RWPE2 (cell line): ENCODE measurements around the gene ADRB2.

Experiments used
- ATAC-seq: fragments of 200-7000 bp; cut with Tn5 transposase; 3 replicates; pipeline ENCODE4 v1.9.1; 2021; ENCODE audit warnings: low read depth
- DNase-seq: peaks from one replicate; pipeline ENCODE4 v3.0.0-alpha.2; 2020; ENCODE audit warnings: low spot score
- H3K27ac ChIP-seq: fragments of 450-650 bp; 2 replicates; pipeline ENCODE4 v1.5.1; 2017; ENCODE audit warnings: mild to moderate bottlenecking; ENCODE audit not compliant: poor library complexity, severe bottlenecking
- H3K27me3 ChIP-seq: fragments of 250-450 bp; sonication (Bioruptor Pico); 2 replicates; pipeline ENCODE4 v1.5.1; 2021; ENCODE audit warnings: mild to moderate bottlenecking, moderate library complexity; ENCODE audit not compliant: insufficient read depth, poor library complexity, severe bottlenecking
- H3K36me3 ChIP-seq: fragments of 250-450 bp; sonication (Bioruptor Pico); 2 replicates; pipeline ENCODE4 v1.5.1; 2020; ENCODE audit warnings: low read depth, mild to moderate bottlenecking, moderate library complexity
- H3K4me1 ChIP-seq: fragments of 250-450 bp; sonication (Bioruptor Pico); 2 replicates; pipeline ENCODE4 v1.5.1; 2021; ENCODE audit warnings: mild to moderate bottlenecking, moderate library complexity; ENCODE audit not compliant: insufficient read depth, poor library complexity, severe bottlenecking
- H3K4me3 ChIP-seq: fragments of 250-450 bp; sonication (Bioruptor Pico); 2 replicates; pipeline ENCODE4 v1.5.1; 2021; ENCODE audit warnings: mild to moderate bottlenecking, moderate library complexity; ENCODE audit not compliant: severe bottlenecking
- H3K9me3 ChIP-seq: fragments of 250-450 bp; sonication (Bioruptor Pico); 2 replicates; pipeline ENCODE4 v1.5.1; 2021; ENCODE audit warnings: mild to moderate bottlenecking, moderate library complexity; ENCODE audit not compliant: severe bottlenecking
- CTCF ChIP-seq: fragments of 450-650 bp; IDR thresholded peaks from one replicate; pipeline ENCODE4 v1.5.1; 2017; ENCODE audit warnings: mild to moderate bottlenecking, moderate library complexity; ENCODE audit not compliant: poor library complexity, severe bottlenecking

The ADRB2 gene

GRCh38 chr5:148815578-148815977 lies 10.8 kb upstream of the ADRB2 start:
- no peak for ATAC-seq
- Histone ChIP-seq H3K36me3 (no peaks in the 10 kb centered on the region), H3K4me1 (no peaks in the 10 kb centered on the region), H3K4me3 (no peak overlapping the region), H3K27me3 (no peaks in the 10 kb centered on the region), H3K27ac (no peak overlapping the region), H3K9me3 (no peaks in the 10 kb centered on the region)
- no peak for DNase-seq
- TF ChIP-seq CTCF, result no peak

GRCh38 chr5:148816357-148816756 lies 10.1 kb upstream of the ADRB2 start:
- Histone ChIP-seq H3K36me3 (no peaks in the 10 kb centered on the region), H3K4me1 (no peaks in the 10 kb centered on the region), H3K4me3 (no peak overlapping the region), H3K27me3 (no peaks in the 10 kb centered on the region), H3K27ac (no peak overlapping the region), H3K9me3 (no peaks in the 10 kb centered on the region)
- no peak for TF ChIP-seq CTCF
- DNase-seq (no peak), ATAC-seq (no peak)

- DNase-seq (no peak), ATAC-seq (no peak)
- H3K27ac ChIP-seq, result no peak overlapping the region
These were observed 9.6 kb upstream of the ADRB2 start for GRCh38 chr5:148816782-148817181.

GRCh38 chr5:148817606-148818005 lies 8.8 kb upstream of the ADRB2 start:
- DNase-seq (no peak), ATAC-seq (no peak)
- Histone ChIP-seq H3K27ac (no peak overlapping the region), H3K36me3 (no peaks in the 10 kb centered on the region), H3K27me3 (no peaks in the 10 kb centered on the region), H3K9me3 (no peaks in the 10 kb centered on the region), H3K4me1 (no peaks in the 10 kb centered on the region), H3K4me3 (no peak overlapping the region)
- TF ChIP-seq CTCF, result no peak

More at GRCh38 chr5:148816782-148817181, 9.6 kb upstream of the ADRB2 start:
- Histone ChIP-seq H3K4me1 (no peaks in the 10 kb centered on the region), H3K9me3 (no peaks in the 10 kb centered on the region), H3K36me3 (no peaks in the 10 kb centered on the region), H3K4me3 (no peak overlapping the region), H3K27me3 (no peaks in the 10 kb centered on the region)
- TF ChIP-seq CTCF, result no peak

GRCh38 chr5:148820461-148821395 lies 5.7 kb upstream of the ADRB2 start:
- ATAC-seq (peak; percentile 57), DNase-seq (no peak)
- Histone ChIP-seq H3K4me1 (peaks cover 5% of the 10 kb centered on the region), H3K4me3 (no peak overlapping the region), H3K9me3 (no peaks in the 10 kb centered on the region), H3K27ac (no peak overlapping the region), H3K27me3 (no peaks in the 10 kb centered on the region), H3K36me3 (no peaks in the 10 kb centered on the region)
- peak; percentile 90 for TF ChIP-seq CTCF
